Heart left ventricle (tissue), 13 donors: Measurements from ENCODE around the gene FOXP2.

Experiments used
- CTCF ChIP-seq, 12 donors: fragments of 200-600 bp; sonication (generic) in 4 of 12; IDR thresholded peaks; one replicate each; pipeline versions ENCODE4 v1.5.0 to v1.8.0; 2018 to 2022; ENCODE audit warnings: antibody characterized with exemption in 12 of 12, mild to moderate bottlenecking in 5 of 12
- POLR2A ChIP-seq, 2 donors: fragments of 450-650 bp; IDR thresholded peaks; one replicate each; pipeline ENCODE4 v1.6.1; 2017; ENCODE audit warnings: antibody characterized with exemption in 2 of 2, mild to moderate bottlenecking in 2 of 2, moderate library complexity in 2 of 2
- donor health status: ischemic (EF 13 %, LVEDD 7.1; RV severe dilation, severe dysfunction).
- donor health status: DM: no; HTN: yes; CAD: no.
- donor health status: DM: no; HTN: no; CAD: no.
- donor health status: ischemic (EF 25% LVEDD 6.9; RV normal size, moderate dysfunction).
- donor health status: ischemic (EF 25% LVEDD 5.7; RV mildly dilated, moderate dysfunction).
- donor health status: ischemic (EF 35%, LVEDD 5.7; RV mildly dilated, moderate dysfunction).
- donor health status: nonischemic (EF 11% LVEDD 7.7; RV severe dilation, severe dysfunction).
- donor health status: DM: yes; HTN: yes; CAD: no.
- donor health status: PGD.
- donor health status: ischemic (EF 29% LVEDD 5.4; RV normal size, mild dysfunction).
- donor health status: nonischemic (EF 23%, LVEDD 6.1; RV moderate dilation, normal function).

- TF ChIP-seq CTCF (IDR thresholded peaks at IDR 0.05) (no peak), POLR2A (IDR thresholded peaks at IDR 0.05) (no peak)
Observed at GRCh38 chr7:114504586-114504985, 90.0 kb downstream of the FOXP2 start.
